H1 (cell line): Measurements from ENCODE around the gene OSBPL6. TPM values are rescaled to one million over a fixed set of nuclear protein-coding genes. Genes with fewer than 3 reads are reported as not detected.

Experiments used
- CTCF ChIA-PET: fragments of 300-600 bp; sonication (Branson Sonifier 250); formaldehyde crosslinking; loops from one replicate; lab custom pipeline; 2021; ENCODE audit not compliant: partially characterized antibody; lab: Charles Lee
- POLR2A ChIA-PET: fragments of 300-600 bp; sonication (Branson Sonifier 250); formaldehyde crosslinking; loops from one replicate; lab custom pipeline; 2021; ENCODE audit warnings: inconsistent platforms; ENCODE audit not compliant: partially characterized antibody; lab: Charles Lee
- DNase-seq, 2 experiments: peaks; one replicate each; pipeline versions ENCODE4 v3.0.0 to v3.0.0-alpha.2; 2010 to 2022; ENCODE audit warnings: low spot score in 2 of 2, low read depth in 1 of 2, mixed read lengths in 1 of 2
- FAIRE-seq: peaks from 2 replicates; lab custom pipeline; 2011; peaks lifted over from hg19 to GRCh38; lab: Jason Lieb, UNC
- H2AFZ ChIP-seq: 2 replicates; pipeline ENCODE4 v1.8.1; 2012; ENCODE audit warnings: low read length, inconsistent platforms
- H2AK5ac ChIP-seq: 2 replicates; pipeline ENCODE4 v1.6.1; 2013; ENCODE audit warnings: low read depth, low read length
- H2BK120ac ChIP-seq: replicated peaks from 2 replicates; pipeline ENCODE3; 2013; ENCODE audit warnings: low read depth, low read length, inconsistent platforms
- H2BK12ac ChIP-seq: 2 replicates; pipeline ENCODE4 v1.6.1; 2013; ENCODE audit warnings: low read depth, low read length
- H2BK15ac ChIP-seq: 2 replicates; pipeline ENCODE4 v1.6.1; 2013; ENCODE audit warnings: low read length
- H2BK20ac ChIP-seq: 2 replicates; pipeline ENCODE4 v1.6.1; 2013; ENCODE audit warnings: low read length
- H2BK5ac ChIP-seq: 2 replicates; pipeline ENCODE4 v1.6.1; 2013; ENCODE audit warnings: low read depth, low read length
- H3K14ac ChIP-seq: 2 replicates; pipeline ENCODE4 v1.6.1; 2013; ENCODE audit warnings: inconsistent platforms; ENCODE audit not compliant: insufficient read length
- H3K18ac ChIP-seq: 2 replicates; pipeline ENCODE4 v1.6.1; 2013; ENCODE audit warnings: low read length; ENCODE audit errors: extremely low read depth
- H3K23ac ChIP-seq: 2 replicates; pipeline ENCODE4 v1.6.1; 2013; ENCODE audit warnings: inconsistent platforms; ENCODE audit not compliant: insufficient read length
- H3K23me2 ChIP-seq: 2 replicates; pipeline ENCODE4 v1.6.1; 2013; ENCODE audit warnings: low read depth, low read length
- H3K27ac ChIP-seq: 2 replicates; pipeline ENCODE4 v1.6.1; 2011; ENCODE audit warnings: low read depth, low read length, inconsistent platforms
- H3K27me3 ChIP-seq, 4 experiments: replicated peaks in 1 of 4; 1 replicate in 1 of 4; 2 replicates in 3 of 4; pipeline versions ENCODE4 v1.6.1 to v1.8.1; 2011 to 2013; ENCODE audit warnings: low read length in 3 of 4, mild to moderate bottlenecking in 3 of 4, inconsistent platforms in 2 of 4, mixed read lengths in 2 of 4, moderate library complexity in 1 of 4; ENCODE audit not compliant: control insufficient read depth in 3 of 4, insufficient read depth in 3 of 4; ENCODE audit errors: extremely low read depth in 1 of 4
- H3K36me3 ChIP-seq, 4 experiments: 2 replicates each; pipeline versions ENCODE4 v1.6.1 to v1.8.1; 2011 to 2013; ENCODE audit warnings: mild to moderate bottlenecking in 4 of 4, low read length in 3 of 4, moderate library complexity in 2 of 4, control low read depth in 1 of 4, inconsistent platforms in 1 of 4; ENCODE audit not compliant: insufficient read depth in 4 of 4, control insufficient read depth in 2 of 4
- H3K4ac ChIP-seq: replicated peaks from 2 replicates; pipeline ENCODE3; 2013; ENCODE audit warnings: low read length, low read depth, mixed read lengths, inconsistent platforms; ENCODE audit not compliant: insufficient read length
- H3K4me1 ChIP-seq, 4 experiments: replicated peaks in 1 of 4; 1 replicate in 1 of 4; 2 replicates in 3 of 4; pipeline versions ENCODE4 v1.6.1 to v1.8.1; 2011 to 2013; ENCODE audit warnings: low read length in 3 of 4, inconsistent platforms in 2 of 4, mixed read lengths in 1 of 4; ENCODE audit not compliant: insufficient read depth in 4 of 4, control insufficient read depth in 3 of 4
- H3K4me2 ChIP-seq, 2 experiments: 2 replicates each; pipeline versions ENCODE4 v1.6.1 to v1.8.1; 2011 to 2013; ENCODE audit warnings: low read depth in 2 of 2, low read length in 2 of 2, control low read depth in 1 of 2, inconsistent platforms in 1 of 2, mild to moderate bottlenecking in 1 of 2; ENCODE audit not compliant: insufficient read depth in 1 of 2
- H3K4me3 ChIP-seq, 4 experiments: fragments of 200-600, 300-600 bp in 1 of 4; sonication (generic), shearing (Covaris generic), sonication (Bioruptor Twin) in 1 of 4; 2 replicates each; pipeline versions ENCODE4 v1.5.1 to v1.8.1; 2011 to 2016; ENCODE audit warnings: low read length in 4 of 4, low read depth in 3 of 4, control low read depth in 2 of 4, inconsistent platforms in 2 of 4, mild to moderate bottlenecking in 2 of 4, mixed read lengths in 1 of 4, moderate library complexity in 1 of 4; ENCODE audit not compliant: insufficient read depth in 2 of 4; ENCODE audit errors: extremely low read depth in 1 of 4
- H3K56ac ChIP-seq: replicated peaks from 2 replicates; pipeline ENCODE3; 2013; ENCODE audit warnings: low read depth, mild to moderate bottlenecking, mixed read lengths, low read length, inconsistent platforms; ENCODE audit not compliant: insufficient read length
- H3K79me1 ChIP-seq: 2 replicates; pipeline ENCODE4 v1.6.1; 2013; ENCODE audit warnings: low read depth, low read length, control low read depth
- H3K79me2 ChIP-seq, 2 experiments: 2 replicates each; pipeline versions ENCODE4 v1.6.1 to v1.8.1; 2012 to 2013; ENCODE audit warnings: low read length in 2 of 2, mild to moderate bottlenecking in 2 of 2, inconsistent platforms in 1 of 2; ENCODE audit not compliant: insufficient read depth in 2 of 2, control insufficient read depth in 1 of 2
- H3K9ac ChIP-seq, 4 experiments: replicated peaks in 1 of 4; 1 replicate in 1 of 4; 2 replicates in 3 of 4; pipeline versions ENCODE4 v1.6.1 to v1.8.1; 2011 to 2013; ENCODE audit warnings: low read depth in 3 of 4, low read length in 3 of 4, control low read depth in 2 of 4, mild to moderate bottlenecking in 2 of 4, moderate library complexity in 2 of 4, inconsistent platforms in 1 of 4; ENCODE audit errors: extremely low read depth in 1 of 4
- H3K9me3 ChIP-seq, 2 experiments: 2 replicates each; pipeline versions ENCODE4 v1.6.1 to v1.8.1; 2012 to 2013; ENCODE audit warnings: mild to moderate bottlenecking in 2 of 2, moderate library complexity in 2 of 2, control low read depth in 1 of 2, inconsistent platforms in 1 of 2, low read depth in 1 of 2, low read length in 1 of 2, mixed read lengths in 1 of 2; ENCODE audit not compliant: insufficient read depth in 2 of 2
- H4K20me1 ChIP-seq, 2 experiments: replicated peaks in 1 of 2; 2 replicates each; pipeline versions ENCODE3 to v1.8.1; 2011 to 2013; ENCODE audit warnings: inconsistent platforms in 2 of 2, low read length in 2 of 2, mild to moderate bottlenecking in 1 of 2; ENCODE audit not compliant: insufficient read depth in 2 of 2, control insufficient read depth in 1 of 2
- H4K5ac ChIP-seq: 2 replicates; pipeline ENCODE4 v1.6.1; 2013; ENCODE audit warnings: low read length, low read depth, mixed read lengths, inconsistent platforms; ENCODE audit not compliant: insufficient read length
- H4K8ac ChIP-seq: 2 replicates; pipeline ENCODE4 v1.8.0; 2013; ENCODE audit warnings: mild to moderate bottlenecking, moderate library complexity, low read length, inconsistent platforms; ENCODE audit not compliant: insufficient read depth; ENCODE audit errors: extremely low read depth
- H4K91ac ChIP-seq: replicated peaks from 2 replicates; pipeline ENCODE3; 2013; ENCODE audit warnings: low read length, mixed read lengths, inconsistent platforms; ENCODE audit not compliant: insufficient read length
- ASH2L ChIP-seq: fragments of 200-600, 300-600 bp; sonication (generic); IDR thresholded peaks from one replicate; pipeline ENCODE4 v1.7.1; 2017; ENCODE audit warnings: low read length
- BRCA1 ChIP-seq: IDR thresholded peaks from 2 replicates; pipeline ENCODE4 v1.6.1; 2012; ENCODE audit warnings: low read depth, low read length, improper control_type of control experiment
- CBX5 ChIP-seq: fragments of 300-800, 300-1000 bp; sonication (generic); IDR thresholded peaks from 2 replicates; pipeline ENCODE4 v1.7.1; 2016; ENCODE audit warnings: antibody characterized with exemption, low read length, low read depth
- CTBP2 ChIP-seq: IDR thresholded peaks from 2 replicates; pipeline ENCODE4 v1.7.0; 2011; ENCODE audit warnings: borderline replicate concordance, mild to moderate bottlenecking, moderate library complexity, mixed read lengths, low read length; ENCODE audit not compliant: insufficient read depth, insufficient read length
- KDM5A ChIP-seq: fragments of 200-600 bp; IDR thresholded peaks from 2 replicates; pipeline ENCODE4 v1.7.1; 2012; ENCODE audit warnings: mild to moderate bottlenecking, low read length, inconsistent platforms, mixed read lengths
- NRF1 ChIP-seq: IDR thresholded peaks from 2 replicates; pipeline ENCODE4 v1.6.1; 2011; ENCODE audit warnings: mild to moderate bottlenecking, low read depth, low read length, improper control_type of control experiment
- POLR2A ChIP-seq, 2 experiments: IDR thresholded peaks; 1 replicate in 1 of 2; 2 replicates in 1 of 2; pipeline ENCODE4 v1.6.1; 2011; ENCODE audit warnings: low read depth in 2 of 2, low read length in 2 of 2, mild to moderate bottlenecking in 2 of 2; ENCODE audit errors: control extremely low read depth in 1 of 2
- POLR2AphosphoS5 ChIP-seq: IDR thresholded peaks from 2 replicates; pipeline ENCODE4 v1.6.1; 2011; ENCODE audit warnings: low read depth, low read length
- RBBP5 ChIP-seq: IDR thresholded peaks from 2 replicates; pipeline ENCODE4 v1.7.1; 2012; ENCODE audit warnings: low read depth, mild to moderate bottlenecking, inconsistent platforms, low read length, moderate library complexity, borderline replicate concordance
- RNF2 ChIP-seq: fragments of 200-900, 300-1000 bp; sonication (generic); IDR thresholded peaks from 2 replicates; pipeline ENCODE4 v1.7.1; 2016; ENCODE audit warnings: borderline replicate concordance, low read depth, mild to moderate bottlenecking, antibody characterized with exemption, low read length; ENCODE audit not compliant: poor library complexity, severe bottlenecking; ENCODE audit errors: missing control alignments
- RXRA ChIP-seq: IDR thresholded peaks from 2 replicates; pipeline ENCODE4 v1.6.1; 2011; ENCODE audit warnings: low read depth, mild to moderate bottlenecking, low read length, moderate library complexity; ENCODE audit not compliant: insufficient read depth
- SAP30 ChIP-seq: fragments of 300-600 bp; sonication (generic); IDR thresholded peaks from 2 replicates; pipeline ENCODE4 v1.7.1; 2012; ENCODE audit warnings: low read length, moderate library complexity, mild to moderate bottlenecking, inconsistent platforms; ENCODE audit not compliant: insufficient read depth, insufficient replicate concordance
- SIRT6 ChIP-seq: IDR thresholded peaks from one replicate; pipeline ENCODE4 v1.7.1; 2012; ENCODE audit warnings: low read length, inconsistent platforms
- SIX5 ChIP-seq: IDR thresholded peaks from 2 replicates; pipeline ENCODE4 v1.6.1; 2011; ENCODE audit warnings: mild to moderate bottlenecking, low read depth, low read length
- ZNF274 ChIP-seq: IDR thresholded peaks from 2 replicates; pipeline ENCODE4 v1.7.0; 2012; ENCODE audit warnings: low read length, borderline replicate concordance; ENCODE audit errors: extremely low read depth
- WGBS, 2 experiments: shearing (Covaris generic) in 1 of 2; methylation state at CpG; one replicate each; pipeline versions ENCODE4 v1.1.6 to v1.1.7; 2013 to 2015; ENCODE audit warnings: low lambda C conversion rate in 2 of 2, mixed read lengths in 2 of 2, inconsistent platforms in 1 of 2, low coverage in 1 of 2, missing lambda C conversion rate in 1 of 2; ENCODE audit not compliant: insufficient replicate concordance in 2 of 2, insufficient coverage in 1 of 2, insufficient read length in 1 of 2; ENCODE audit errors: extremely low coverage in 1 of 2, missing lambda C conversion rate in 1 of 2; 5-methylcytosine and 5-hydroxymethylcytosine counted together
- polyA plus RNA-seq, 7 experiments: library from polyadenylated mRNA; depleted of rRNA in 3 of 7; stranded (reverse) in 5 of 7; unstranded in 2 of 7; fragments of >200 nt in 5 of 7; fragments of 200-250 nt in 2 of 7; gene quantifications; 1 replicate in 5 of 7; 2 replicates in 1 of 7; 4 replicates in 1 of 7; pipeline versions ENCODE4 v1.2.1 to v1.2.3, GENCODE V29; 2011 to 2013; ENCODE audit warnings: missing spikeins in 2 of 7, mixed read lengths in 2 of 7
- total RNA-seq: library from RNA; stranded (reverse); fragmentation: NEBNext Ultra II Directional; extraction: Animal tissue kit (Norgen Biotek cat#: 25700); gene quantifications from 2 replicates; pipeline ENCODE4 v1.2.1, GENCODE V29; 2021

OSBPL6 gene
- total and polyA plus RNA-seq, 2 of the 8 experiments (the other 6 are each of a cell fraction or from before 2014, with no cell fraction given) = 1.7 to 5.6 TPM

GRCh38 chr2:178391701-178392100 is 197.4 kb downstream of the OSBPL6 start:
- ChIA-PET POLR2A (interaction anchor here (0.7 kb wide), 1 partner anchor 59 kb away, joined by 3 read pairs; the partner anchor contains the start of gene PRKRA), CTCF (interaction anchor here (0.6 to 6.5 kb wide), 11 partner anchors 9 to 370 kb away, joined by 3 to 44 read pairs (median 4); no protein-coding TSS in a partner anchor)
- Histone ChIP-seq H3K27me3 (no peaks in the 10 kb centered on the region), H2AFZ (no peak overlapping the region), H4K91ac (no peak overlapping the region), H3K4me2 (no peak overlapping the region), H3K79me1 (no peaks in the 10 kb centered on the region), H3K23me2 (no peaks in the 10 kb centered on the region), H3K27ac (no peak overlapping the region), H4K8ac (no peak overlapping the region), H3K4me3 (no peak overlapping the region), H2BK5ac (no peak overlapping the region), H3K23ac (no peak overlapping the region), H2BK15ac (no peak overlapping the region), H3K4me1 (no peaks in the 10 kb centered on the region), H3K9me3 (no peaks in the 10 kb centered on the region), H3K56ac (no peak overlapping the region), H4K20me1 (no peaks in the 10 kb centered on the region), H2BK20ac (no peak overlapping the region), H2AK5ac (no peak overlapping the region), H3K4ac (no peak overlapping the region), H3K14ac (no peak overlapping the region), H4K5ac (no peak overlapping the region), H2BK12ac (no peak overlapping the region), H3K9ac (no peak overlapping the region), H3K18ac (no peak overlapping the region), H3K79me2 (no peaks in the 10 kb centered on the region), H2BK120ac (no peak overlapping the region), H3K36me3 (no peaks in the 10 kb centered on the region)
- DNase-seq = no peak
- no peak for FAIRE-seq
- WGBS, 2 experiments = 88% methylated on average over 4 of the region's 4 CpGs; no CpG with 5 or more reads in 1 of the 2 experiments
- no peak for TF ChIP-seq POLR2A (IDR thresholded peaks at IDR 0.05; ENCODE audit: control extremely low read depth in 1 of 2, low read depth in 2 of 2, low read length in 2 of 2)
- no peak for TF ChIP-seq SIRT6
- TF ChIP-seq RXRA = no peak
- TF ChIP-seq NRF1 = no peak
- TF ChIP-seq ZNF274 = no peak
- no peak for TF ChIP-seq SAP30
- TF ChIP-seq SIX5 = no peak
- no peak for TF ChIP-seq KDM5A
- no peak for TF ChIP-seq RNF2
- no peak for TF ChIP-seq ASH2L
- no peak for TF ChIP-seq RBBP5
- TF ChIP-seq BRCA1 = no peak
- TF ChIP-seq CTBP2 = no peak
- no peak for TF ChIP-seq CBX5
- TF ChIP-seq POLR2AphosphoS5 = no peak
